ENCODE measurements around the gene NF1.

Gene NF1

GRCh38 chr17:31248986-31249834 lies 154.4 kb downstream of the NF1 start:
- WGBS (ENCODE audit: extremely low coverage, insufficient coverage, low lambda C conversion rate): no CpG with 5 or more reads among the region's 5 CpGs
- no peaks in the 10 kb centered on the region for H3K4me1 ChIP-seq (ENCODE audit: control insufficient read depth, low read depth, low read length)
- no peak overlapping the region for H2BK5ac ChIP-seq (ENCODE audit: low read length)
- H4K8ac ChIP-seq (ENCODE audit: low read depth, low read length): no peak overlapping the region
- H3K27me3 ChIP-seq (ENCODE audit: insufficient read depth, low read length, poor library complexity): no peaks in the 10 kb centered on the region
- no peak overlapping the region for H3K4me3 ChIP-seq (ENCODE audit: low read length)
- H2BK15ac ChIP-seq (replicated peaks; ENCODE audit: low read depth): no peak overlapping the region
- no peak overlapping the region for H3K4me2 ChIP-seq (ENCODE audit: low read length)
- H3K36me3 ChIP-seq (ENCODE audit: control insufficient read depth, insufficient read depth, low read length): no peaks in the 10 kb centered on the region
- H3K56ac ChIP-seq (ENCODE audit: low read length): no peak overlapping the region
- H3K79me1 ChIP-seq (ENCODE audit: low read length): no peaks in the 10 kb centered on the region
- no peak overlapping the region for H4K5ac ChIP-seq (ENCODE audit: low read length)
- DNase-seq: no peak
- H3K9ac ChIP-seq (ENCODE audit: low read length): no peak overlapping the region
- no peak overlapping the region for H3K4ac ChIP-seq (ENCODE audit: low read depth, low read length)
- H3K23ac ChIP-seq (ENCODE audit: low read length): no peak overlapping the region
- H3K18ac ChIP-seq (ENCODE audit: low read length): no peak overlapping the region
- no peak overlapping the region for H2AK5ac ChIP-seq (ENCODE audit: low read length)
- no peaks in the 10 kb centered on the region for H3K79me2 ChIP-seq (ENCODE audit: control insufficient read depth, insufficient read depth, low read length)
- H2BK120ac ChIP-seq (ENCODE audit: low read depth, low read length): no peak overlapping the region
- H3K27ac ChIP-seq (ENCODE audit: low read depth, low read length): no peak overlapping the region

GRCh38 chr17:31249835-31250141 lies 155.0 kb downstream of the NF1 start:
- Histone ChIP-seq H3K4ac (ENCODE audit: low read depth, low read length) (no peak overlapping the region), H3K79me2 (ENCODE audit: control insufficient read depth, insufficient read depth, low read length) (no peaks in the 10 kb centered on the region), H4K5ac (ENCODE audit: low read length) (no peak overlapping the region), H3K4me3 (ENCODE audit: low read length) (no peak overlapping the region), H3K79me1 (ENCODE audit: low read length) (no peaks in the 10 kb centered on the region), H3K56ac (ENCODE audit: low read length) (no peak overlapping the region), H3K27me3 (ENCODE audit: insufficient read depth, low read length, poor library complexity) (no peaks in the 10 kb centered on the region), H2BK15ac (replicated peaks; ENCODE audit: low read depth) (no peak overlapping the region), H3K9ac (ENCODE audit: low read length) (no peak overlapping the region), H2AK5ac (ENCODE audit: low read length) (no peak overlapping the region), H3K23ac (ENCODE audit: low read length) (no peak overlapping the region), H2BK5ac (ENCODE audit: low read length) (no peak overlapping the region), H3K4me2 (ENCODE audit: low read length) (no peak overlapping the region), H2BK120ac (ENCODE audit: low read depth, low read length) (no peak overlapping the region), H3K18ac (ENCODE audit: low read length) (no peak overlapping the region), H4K8ac (ENCODE audit: low read depth, low read length) (no peak overlapping the region), H3K36me3 (ENCODE audit: control insufficient read depth, insufficient read depth, low read length) (no peaks in the 10 kb centered on the region), H3K4me1 (ENCODE audit: control insufficient read depth, low read depth, low read length) (no peaks in the 10 kb centered on the region), H3K27ac (ENCODE audit: low read depth, low read length) (no peak overlapping the region)
- no CpG with 5 or more reads among the region's 4 CpGs for WGBS (ENCODE audit: extremely low coverage, insufficient coverage, low lambda C conversion rate)
- DNase-seq: peak; percentile 31

GRCh38 chr17:31250229-31250628 lies 155.5 kb downstream of the NF1 start:
- no peak for DNase-seq
- Histone ChIP-seq H3K4me3 (ENCODE audit: low read length) (no peak overlapping the region), H3K56ac (ENCODE audit: low read length) (no peak overlapping the region), H2BK120ac (ENCODE audit: low read depth, low read length) (no peak overlapping the region), H3K79me2 (ENCODE audit: control insufficient read depth, insufficient read depth, low read length) (no peaks in the 10 kb centered on the region), H3K4ac (ENCODE audit: low read depth, low read length) (no peak overlapping the region), H2BK5ac (ENCODE audit: low read length) (no peak overlapping the region), H3K23ac (ENCODE audit: low read length) (no peak overlapping the region), H3K27ac (ENCODE audit: low read depth, low read length) (no peak overlapping the region), H3K79me1 (ENCODE audit: low read length) (no peaks in the 10 kb centered on the region), H3K9ac (ENCODE audit: low read length) (no peak overlapping the region), H3K27me3 (ENCODE audit: insufficient read depth, low read length, poor library complexity) (no peaks in the 10 kb centered on the region), H3K4me1 (ENCODE audit: control insufficient read depth, low read depth, low read length) (no peaks in the 10 kb centered on the region), H3K18ac (ENCODE audit: low read length) (no peak overlapping the region), H3K4me2 (ENCODE audit: low read length) (no peak overlapping the region), H4K5ac (ENCODE audit: low read length) (no peak overlapping the region), H3K36me3 (ENCODE audit: control insufficient read depth, insufficient read depth, low read length) (no peaks in the 10 kb centered on the region), H2BK15ac (replicated peaks; ENCODE audit: low read depth) (no peak overlapping the region), H2AK5ac (ENCODE audit: low read length) (no peak overlapping the region), H4K8ac (ENCODE audit: low read depth, low read length) (no peak overlapping the region)
- no CpG with 5 or more reads among the region's 1 CpG for WGBS (ENCODE audit: extremely low coverage, insufficient coverage, low lambda C conversion rate)

- H2BK120ac ChIP-seq (ENCODE audit: low read depth, low read length): no peak overlapping the region
- H3K27me3 ChIP-seq (ENCODE audit: insufficient read depth, low read length, poor library complexity): no peaks in the 10 kb centered on the region
- no peak overlapping the region for H3K4ac ChIP-seq (ENCODE audit: low read depth, low read length)
- H3K9ac ChIP-seq (ENCODE audit: low read length): no peak overlapping the region
- no peak overlapping the region for H3K18ac ChIP-seq (ENCODE audit: low read length)
- no peak overlapping the region for H4K8ac ChIP-seq (ENCODE audit: low read depth, low read length)
- no peak overlapping the region for H2AK5ac ChIP-seq (ENCODE audit: low read length)
- H2BK5ac ChIP-seq (ENCODE audit: low read length): no peak overlapping the region
- H2BK15ac ChIP-seq (replicated peaks; ENCODE audit: low read depth): no peak overlapping the region
- no peaks in the 10 kb centered on the region for H3K4me1 ChIP-seq (ENCODE audit: control insufficient read depth, low read depth, low read length)
- H3K27ac ChIP-seq (ENCODE audit: low read depth, low read length): no peak overlapping the region
- H3K23ac ChIP-seq (ENCODE audit: low read length): no peak overlapping the region
- H3K79me1 ChIP-seq (ENCODE audit: low read length): no peaks in the 10 kb centered on the region
- DNase-seq: peak; percentile 8
- H3K36me3 ChIP-seq (ENCODE audit: control insufficient read depth, insufficient read depth, low read length): no peaks in the 10 kb centered on the region
- WGBS (ENCODE audit: extremely low coverage, insufficient coverage, low lambda C conversion rate): no CpG with 5 or more reads among the region's 1 CpG
- no peak overlapping the region for H3K56ac ChIP-seq (ENCODE audit: low read length)
- no peak overlapping the region for H3K4me2 ChIP-seq (ENCODE audit: low read length)
- no peak overlapping the region for H3K4me3 ChIP-seq (ENCODE audit: low read length)
- no peaks in the 10 kb centered on the region for H3K79me2 ChIP-seq (ENCODE audit: control insufficient read depth, insufficient read depth, low read length)
- H4K5ac ChIP-seq (ENCODE audit: low read length): no peak overlapping the region
These were observed 156.6 kb downstream of the NF1 start for GRCh38 chr17:31251105-31251969.

GRCh38 chr17:31251970-31252328 lies 157.2 kb downstream of the NF1 start:
- Histone ChIP-seq H3K79me1 (ENCODE audit: low read length) (no peaks in the 10 kb centered on the region), H2BK15ac (replicated peaks; ENCODE audit: low read depth) (no peak overlapping the region), H3K23ac (ENCODE audit: low read length) (no peak overlapping the region), H2BK120ac (ENCODE audit: low read depth, low read length) (no peak overlapping the region), H3K36me3 (ENCODE audit: control insufficient read depth, insufficient read depth, low read length) (no peaks in the 10 kb centered on the region), H3K4ac (ENCODE audit: low read depth, low read length) (no peak overlapping the region), H4K8ac (ENCODE audit: low read depth, low read length) (no peak overlapping the region), H3K4me3 (ENCODE audit: low read length) (no peak overlapping the region), H3K18ac (ENCODE audit: low read length) (no peak overlapping the region), H2AK5ac (ENCODE audit: low read length) (no peak overlapping the region), H3K27me3 (ENCODE audit: insufficient read depth, low read length, poor library complexity) (no peaks in the 10 kb centered on the region), H2BK5ac (ENCODE audit: low read length) (no peak overlapping the region), H3K9ac (ENCODE audit: low read length) (no peak overlapping the region), H3K79me2 (ENCODE audit: control insufficient read depth, insufficient read depth, low read length) (no peaks in the 10 kb centered on the region), H3K56ac (ENCODE audit: low read length) (no peak overlapping the region), H3K4me1 (ENCODE audit: control insufficient read depth, low read depth, low read length) (no peaks in the 10 kb centered on the region), H3K27ac (ENCODE audit: low read depth, low read length) (no peak overlapping the region), H3K4me2 (ENCODE audit: low read length) (no peak overlapping the region), H4K5ac (ENCODE audit: low read length) (no peak overlapping the region)
- DNase-seq: no peak
